HT-29 (cell line): ENCODE data around the gene CYP2C18. TPM values are rescaled to one million over a fixed set of nuclear protein-coding genes. Genes with fewer than 3 reads are reported as not detected.
A peak's percentile ranks its signal among the peaks of the same experiment; 100 is the strongest.
"Not testable (repeated sequence)": the region's sequence is repeated elsewhere in the genome, so short reads cannot be mapped to it uniquely, and the experiment has no call there.

ENCODE experiments used
- DNase-seq: peaks from one replicate; pipeline ENCODE4 v3.0.0-alpha.2; 2015; ENCODE audit warnings: low spot score
- total RNA-seq: library from RNA; depleted of rRNA; stranded (reverse); fragments of >200 nt; shearing (Covaris generic); gene quantifications from 2 replicates; pipeline ENCODE4 v1.2.3, GENCODE V29; 2014; rRNA removed

Gene CYP2C18
- total RNA-seq: 0.10 and 0.29 TPM in 2 replicates

- peak; percentile 27 for DNase-seq
Observed at GRCh38 chr10:94683214-94684054, at the start of gene CYP2C18. TSS of gene CYP2C18 (plus strand) at chr10:94683729. CDS start at chr10:94683820, 91 bp downstream.

- DNase-seq: not testable (repeated sequence)
Observed at GRCh38 chr10:94638097-94638496, 45.4 kb upstream of the CYP2C18 start.

GRCh38 chr10:94639902-94640301, 43.6 kb upstream of the CYP2C18 start:
- no peak for DNase-seq

GRCh38 chr10:94640562-94640961, 43.0 kb upstream of the CYP2C18 start:
- no peak for DNase-seq

- no peak for DNase-seq
Observed at GRCh38 chr10:94641480-94641879, 42.0 kb upstream of the CYP2C18 start.

- no peak for DNase-seq
Observed at GRCh38 chr10:94644352-94644751, 39.2 kb upstream of the CYP2C18 start.

- no peak for DNase-seq
Observed at GRCh38 chr10:94645285-94645684, 38.2 kb upstream of the CYP2C18 start.

GRCh38 chr10:94655201-94655600, 28.3 kb upstream of the CYP2C18 start:
- not testable (repeated sequence) for DNase-seq

GRCh38 chr10:94663061-94663460, 20.5 kb upstream of the CYP2C18 start:
- not testable (repeated sequence) for DNase-seq

GRCh38 chr10:94666391-94667102, 17.0 kb upstream of the CYP2C18 start:
- no peak for DNase-seq

- DNase-seq: no peak
Observed at GRCh38 chr10:94673614-94674321, 9.8 kb upstream of the CYP2C18 start.

GRCh38 chr10:94676496-94676895, 7.0 kb upstream of the CYP2C18 start:
- no peak for DNase-seq

- DNase-seq: peak; percentile 45
Observed at GRCh38 chr10:94677691-94678090, 5.8 kb upstream of the CYP2C18 start.

GRCh38 chr10:94678475-94678874, 5.1 kb upstream of the CYP2C18 start:
- DNase-seq: no peak

GRCh38 chr10:94680544-94680943, 3.0 kb upstream of the CYP2C18 start:
- peak; percentile 55 for DNase-seq

GRCh38 chr10:94682636-94683035, 893 bp upstream of the CYP2C18 start:
- DNase-seq: peak; percentile 16

GRCh38 chr10:94687625-94688248, 4.2 kb downstream of the CYP2C18 start:
- no peak for DNase-seq

- no peak for DNase-seq
Observed at GRCh38 chr10:94706089-94706488, 22.6 kb downstream of the CYP2C18 start.

GRCh38 chr10:94710578-94710977, 27.0 kb downstream of the CYP2C18 start:
- no peak for DNase-seq

- DNase-seq: no peak
Observed at GRCh38 chr10:94725871-94726270, 42.3 kb downstream of the CYP2C18 start.

GRCh38 chr10:94735197-94735596, 51.7 kb downstream of the CYP2C18 start:
- no peak for DNase-seq

GRCh38 chr10:94738588-94738987, 55.1 kb downstream of the CYP2C18 start:
- no peak for DNase-seq
